GM12878 (cell line): ENCODE data around the gene TMEM198. TPM values are rescaled to one million over a fixed set of nuclear protein-coding genes. Genes with fewer than 3 reads are reported as not detected.

Source experiments
- ATAC-seq: fragments of 200-7000 bp; cut with Tn5 transposase; 3 replicates; pipeline ENCODE4 v1.9.1; 2020; ENCODE audit warnings: mild to moderate bottlenecking, moderate library complexity
- BruUV-seq: library from RNA; stranded (reverse); fragments of 400-500 nt; replicated peaks from 2 replicates; lab custom pipeline; 2021; lab: Mats Ljungman, UMichigan
- CTCF ChIA-PET: fragments of 300-600 bp; sonication (Branson Sonifier 250); formaldehyde crosslinking; extraction: SDS; loops from one replicate; lab custom pipeline; 2021; ENCODE audit warnings: inconsistent platforms; lab: Yijun Ruan, JAX
- POLR2A ChIA-PET: fragments of 350-600 bp; formaldehyde crosslinking; extraction: SDS; loops from one replicate; lab custom pipeline; 2021; ENCODE audit warnings: inconsistent platforms; lab: Charles Lee
- RAD21 ChIA-PET: fragments of 300-600 bp; sonication (Branson Sonifier 250); formaldehyde crosslinking; loops from one replicate; lab custom pipeline; 2023; ENCODE audit warnings: antibody characterized with exemption; ENCODE audit not compliant: unreplicated experiment; lab: Charles Lee
- SMC1A ChIA-PET: fragments of 300-600 bp; sonication (Branson Sonifier 250); formaldehyde crosslinking; loops from one replicate; lab custom pipeline; 2023; ENCODE audit not compliant: unreplicated experiment, uncharacterized antibody; lab: Charles Lee
- DNase-seq: peaks from one replicate; pipeline ENCODE4 v3.0.0-alpha.2; 2011; ENCODE audit warnings: low read depth, low spot score
- FAIRE-seq: peaks from 3 replicates; lab custom pipeline; 2011; peaks lifted over from hg19 to GRCh38; lab: Jason Lieb, UNC
- H2AFZ ChIP-seq: 2 replicates; pipeline ENCODE4 v1.6.0; 2011; ENCODE audit warnings: low read depth, low read length, control low read depth; ENCODE audit not compliant: control insufficient read depth
- H3K27ac ChIP-seq: 2 replicates; pipeline ENCODE4 v1.5.1; 2011; ENCODE audit warnings: control low read depth; ENCODE audit not compliant: control insufficient read depth, insufficient read depth
- H3K27me3 ChIP-seq, 2 experiments: replicated peaks in 1 of 2; 2 replicates each; pipeline versions ENCODE4 v1.6.0 to v1.6.1; 2011; ENCODE audit warnings: low read length in 1 of 2; ENCODE audit not compliant: control insufficient read depth in 2 of 2, insufficient read depth in 2 of 2
- H3K36me3 ChIP-seq, 2 experiments: 2 replicates each; pipeline ENCODE4 v1.5.1; 2011; ENCODE audit warnings: low read length in 1 of 2; ENCODE audit not compliant: control insufficient read depth in 2 of 2, insufficient read depth in 2 of 2
- H3K4me1 ChIP-seq: 2 replicates; pipeline ENCODE4 v1.6.1; 2011; ENCODE audit warnings: mild to moderate bottlenecking, low read length, moderate library complexity, mixed read lengths; ENCODE audit not compliant: control insufficient read depth, insufficient read depth
- H3K4me2 ChIP-seq: 2 replicates; pipeline ENCODE4 v1.6.0; 2011; ENCODE audit warnings: control low read depth; ENCODE audit not compliant: control insufficient read depth, insufficient read depth
- H3K4me3 ChIP-seq: fragments of 200-600 bp; sonication (generic); 2 replicates; pipeline ENCODE4 v1.5.1; 2016
- H3K79me2 ChIP-seq: 2 replicates; pipeline ENCODE4 v1.6.0; 2011; ENCODE audit warnings: low read length; ENCODE audit not compliant: control insufficient read depth, insufficient read depth
- H3K9ac ChIP-seq: 2 replicates; pipeline ENCODE4 v1.8.0; 2011; ENCODE audit warnings: low read length, control low read depth, mixed read lengths; ENCODE audit not compliant: control insufficient read depth, insufficient read depth
- H3K9me3 ChIP-seq: replicated peaks from 3 replicates; pipeline ENCODE4 v1.5.1; 2011; ENCODE audit warnings: mild to moderate bottlenecking, low read length; ENCODE audit not compliant: control insufficient read depth, insufficient read depth
- H4K20me1 ChIP-seq: 2 replicates; pipeline ENCODE4 v1.6.0; 2011; ENCODE audit not compliant: control insufficient read depth, insufficient read depth
- CBX5 ChIP-seq: sonication (generic); IDR thresholded peaks from 2 replicates; pipeline ENCODE4 v1.6.1; 2016; ENCODE audit warnings: low read depth, moderate library complexity, mild to moderate bottlenecking, inconsistent platforms
- CEBPZ ChIP-seq: fragments of 150-350 bp; IDR thresholded peaks from 2 replicates; pipeline ENCODE4 v1.6.1; 2016; ENCODE audit warnings: low read depth, low read length
- CHD1 ChIP-seq: IDR thresholded peaks from 2 replicates; pipeline ENCODE4 v1.6.1; 2012; ENCODE audit warnings: low read depth, low read length, improper control_type of control experiment
- CTCF ChIP-seq, 3 experiments: IDR thresholded peaks in 2 of 3; conservative IDR thresholded peaks in 1 of 3; 2 replicates each; pipeline ENCODE4 v1.5.1; 2011; ENCODE audit warnings: low read depth in 3 of 3, low read length in 3 of 3, mild to moderate bottlenecking in 3 of 3, control low read depth in 2 of 3, moderate library complexity in 2 of 3, inconsistent platforms in 1 of 3, mixed read lengths in 1 of 3; ENCODE audit not compliant: control insufficient read depth in 2 of 3, insufficient read depth in 1 of 3; ENCODE audit errors: extremely low read depth in 1 of 3
- DPF2 ChIP-seq: fragments of 450-650 bp; IDR thresholded peaks from 2 replicates; pipeline ENCODE4 v1.6.1; 2017; ENCODE audit warnings: mild to moderate bottlenecking
- ELK1 ChIP-seq: IDR thresholded peaks from 2 replicates; pipeline ENCODE4 v1.6.1; 2012; ENCODE audit warnings: low read depth, low read length, improper control_type of control experiment
- MAX ChIP-seq: IDR thresholded peaks from 2 replicates; pipeline ENCODE4 v1.6.1; 2012; ENCODE audit warnings: low read depth, low read length, improper control_type of control experiment
- POLR2AphosphoS5 ChIP-seq: IDR thresholded peaks from 2 replicates; pipeline ENCODE4 v1.6.1; 2011; ENCODE audit warnings: mild to moderate bottlenecking, low read length, inconsistent platforms
- POU2F2 ChIP-seq: IDR thresholded peaks from 3 replicates; pipeline ENCODE4 v1.6.1; 2011; ENCODE audit warnings: low read depth, mild to moderate bottlenecking, low read length, borderline replicate concordance
- RELB ChIP-seq: fragments of 450-650 bp; IDR thresholded peaks from 2 replicates; pipeline ENCODE4 v1.6.1; 2017; ENCODE audit warnings: low read depth, mild to moderate bottlenecking, moderate library complexity
- SIX5 ChIP-seq: IDR thresholded peaks from 2 replicates; pipeline ENCODE4 v1.6.1; 2011; ENCODE audit warnings: mild to moderate bottlenecking, low read depth, low read length, moderate library complexity; ENCODE audit not compliant: severe bottlenecking
- SMAD5 ChIP-seq: IDR thresholded peaks from 2 replicates; pipeline ENCODE4 v1.6.1; 2016; ENCODE audit warnings: antibody characterized with exemption, low read depth
- TAF1 ChIP-seq: IDR thresholded peaks from 2 replicates; pipeline ENCODE4 v1.6.1; 2011; ENCODE audit warnings: mild to moderate bottlenecking, low read depth, low read length, borderline replicate concordance
- YBX1 ChIP-seq: fragments of 450-650 bp; IDR thresholded peaks from 2 replicates; pipeline ENCODE4 v1.6.1; 2016; ENCODE audit warnings: antibody characterized with exemption
- WGBS: methylation state at CpG from one replicate; pipeline ENCODE4 v1.1.6; 2016; ENCODE audit warnings: low lambda C conversion rate; ENCODE audit not compliant: insufficient replicate concordance, insufficient coverage; ENCODE audit errors: missing lambda C conversion rate; 5-methylcytosine and 5-hydroxymethylcytosine counted together
- in situ Hi-C: fragments of 300-500 bp; cut with MboI; formaldehyde crosslinking; loops from 9 replicates; pipeline ENCODE4 v1.14.3; 2018; ENCODE audit warnings: mixed read lengths
- intact Hi-C: fragments of 100-400 bp; cut with micrococcal nuclease; formaldehyde crosslinking; loops from one replicate; pipeline ENCODE4 v1.14.2; 2022; ENCODE audit not compliant: unreplicated experiment
- polyA plus RNA-seq, 11 experiments: library from polyadenylated mRNA; depleted of rRNA in 4 of 11; unstranded in 6 of 11; stranded (reverse) in 5 of 11; fragments of >200 nt; fragmentation: Nextera tagmentation in 4 of 11; fragmentation: Illumina TruSeq in 1 of 11; extraction: Ambion mirVana in 4 of 11; extraction: Trizol in 1 of 11; gene quantifications; 1 replicate in 1 of 11; 2 replicates in 10 of 11; pipeline versions ENCODE4 v1.2.1 to v1.2.3, GENCODE V29; 2011 to 2016; ENCODE audit warnings: inconsistent platforms in 2 of 11, missing spikeins in 2 of 11, low read depth in 1 of 11
- total RNA-seq, 4 experiments: library from RNA; depleted of rRNA in 3 of 4; stranded (reverse); fragments of >200 nt in 3 of 4; fragmentation: Illumina TruSeq in 1 of 4; extraction: Trizol in 1 of 4; gene quantifications; 2 replicates each; pipeline versions ENCODE4 v1.2.1 to v1.2.3, GENCODE V29; 2013 to 2021

TMEM198 gene
- total and polyA plus RNA-seq, 10 of the 15 experiments (the other 5 are each of a cell fraction or from before 2014, with no cell fraction given): 0.16 to 1.2 (median 0.65) TPM; not detected in 2

- intact Hi-C loops: no loop called here
- H3K4me1 ChIP-seq: no peaks in the 10 kb centered on the region
- no peaks in the 10 kb centered on the region for H3K79me2 ChIP-seq
- no peak overlapping the region for H3K9ac ChIP-seq
- no TSS peak for BruUV-seq
- H3K27me3 ChIP-seq: peaks cover 2 to 3% of the 10 kb centered on the region in 2 experiments; a peak in 3 of 4 replicates
- ChIA-PET CTCF (interaction anchor here (1.0 to 1.4 kb wide), 2 partner anchors 15 to 16 kb away, joined by 3 to 7 read pairs; no protein-coding TSS in a partner anchor), SMC1A (interaction anchor here (1.1 kb wide), 1 partner anchor 21 kb away, joined by 3 read pairs; the partner anchor contains the start of gene STK11IP), RAD21 (no interaction called here), POLR2A (no interaction called here)
- H3K4me3 ChIP-seq: no peak overlapping the region
- 5% methylated on average over 6 of the region's 6 CpGs for WGBS
- no peak overlapping the region for H3K4me2 ChIP-seq
- in situ Hi-C loops: no loop called here
- H3K36me3 ChIP-seq: no peaks in the 10 kb centered on the region
- no peak for ATAC-seq
- no peaks in the 10 kb centered on the region for H4K20me1 ChIP-seq
- FAIRE-seq: no peak
- no peak overlapping the region for H3K27ac ChIP-seq
- no peak overlapping the region for H2AFZ ChIP-seq
- DNase-seq: no peak
- no peaks in the 10 kb centered on the region for H3K9me3 ChIP-seq
- TF ChIP-seq MAX: no peak
- TF ChIP-seq POLR2AphosphoS5: no peak
- TF ChIP-seq SIX5: no peak
- TF ChIP-seq TAF1: no peak
- TF ChIP-seq CTCF (IDR thresholded peaks at IDR 0.05 in 2 of 3, conservative IDR thresholded peaks at IDR 0.05 in 1 of 3; ENCODE audit: control insufficient read depth in 2 of 3, extremely low read depth in 1 of 3, insufficient read depth in 1 of 3, low read depth in 3 of 3, low read length in 3 of 3): no peak
- TF ChIP-seq ELK1: no peak
- TF ChIP-seq CEBPZ: no peak
- no peak for TF ChIP-seq CBX5
- no peak for TF ChIP-seq RELB
- no peak for TF ChIP-seq YBX1
- TF ChIP-seq CHD1: no peak
- no peak for TF ChIP-seq POU2F2
- no peak for TF ChIP-seq DPF2
- TF ChIP-seq SMAD5: no peak
Measured at GRCh38 chr2:219575566-219576504, 32.0 kb downstream of the TMEM198 start.
